Activated naive CD4-positive, alpha-beta T cell treated with anti-CD3 and anti-CD28 coated beads, Interleukin-2, amount 50 U/mL, for 72 hours (primary cell): ENCODE data around the gene TENM3. TPM values are rescaled to one million over a fixed set of nuclear protein-coding genes. Genes with fewer than 3 reads are reported as not detected.

Experiments used
- ATAC-seq, 2 donors: fragments of 150-1000 bp; cut with Tn5 transposase; 2 replicates each; pipeline ENCODE4 v1.10.0; 2021; ENCODE audit warnings: mild to moderate bottlenecking in 2 of 2, moderate library complexity in 2 of 2
- DNase-seq, 2 donors: peaks; one replicate each; pipeline ENCODE4 v3.0.0; 2021 to 2022; ENCODE audit warnings: low spot score in 2 of 2
- H3K27ac Mint-ChIP-seq, 2 donors: one replicate each; pipeline ENCODE4 v1.8.0; 2022; ENCODE audit warnings: mild to moderate bottlenecking in 2 of 2, mixed read lengths in 2 of 2
- H3K36me3 Mint-ChIP-seq, 2 donors: one replicate each; pipeline ENCODE4 v1.8.0; 2022; ENCODE audit warnings: mixed read lengths in 2 of 2
- H3K9me3 Mint-ChIP-seq, 2 donors: one replicate each; pipeline ENCODE4 v1.8.0; 2022; ENCODE audit warnings: mixed read lengths in 2 of 2
- total RNA-seq, 2 donors: library from RNA; stranded (reverse); gene quantifications; one replicate each; pipeline ENCODE4 v1.2.3, GENCODE V29; 2022

The TENM3 gene
- total RNA-seq, 2 donors from 2014 or later = not detected

DNA sequence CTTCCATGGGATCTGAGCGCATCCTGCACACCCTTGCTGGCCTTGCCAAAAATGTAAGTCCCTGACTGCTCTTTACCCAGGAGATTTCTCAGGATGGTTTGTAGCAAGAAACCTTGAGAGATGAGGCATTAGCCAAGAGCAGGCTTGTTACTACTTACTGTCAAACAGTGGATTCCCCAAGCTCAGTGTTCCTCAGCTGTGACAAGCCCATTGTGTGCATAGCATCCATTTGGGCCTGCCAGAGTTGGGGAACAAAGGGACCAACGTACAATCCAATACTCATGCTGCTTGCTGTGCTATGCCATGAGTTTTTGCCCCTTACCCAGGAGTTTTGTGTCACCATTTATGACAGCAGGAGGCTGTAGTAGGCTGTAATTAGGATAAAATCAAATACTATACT lies 267.6 kb downstream of the TENM3 start:
- H3K27ac Mint-ChIP-seq = no peak overlapping the region
- no peaks in the 10 kb centered on the region for H3K36me3 Mint-ChIP-seq
- no peak for DNase-seq
- ATAC-seq = no peak
- H3K9me3 Mint-ChIP-seq = no peaks in the 10 kb centered on the region

- DNase-seq (no peak), ATAC-seq (no peak)
- no peaks in the 10 kb centered on the region for H3K9me3 Mint-ChIP-seq
- no peak overlapping the region for H3K27ac Mint-ChIP-seq
- H3K36me3 Mint-ChIP-seq = no peaks in the 10 kb centered on the region
These were observed 270.5 kb downstream of the TENM3 start for GRCh38 chr4:182513587-182514291.

DNA sequence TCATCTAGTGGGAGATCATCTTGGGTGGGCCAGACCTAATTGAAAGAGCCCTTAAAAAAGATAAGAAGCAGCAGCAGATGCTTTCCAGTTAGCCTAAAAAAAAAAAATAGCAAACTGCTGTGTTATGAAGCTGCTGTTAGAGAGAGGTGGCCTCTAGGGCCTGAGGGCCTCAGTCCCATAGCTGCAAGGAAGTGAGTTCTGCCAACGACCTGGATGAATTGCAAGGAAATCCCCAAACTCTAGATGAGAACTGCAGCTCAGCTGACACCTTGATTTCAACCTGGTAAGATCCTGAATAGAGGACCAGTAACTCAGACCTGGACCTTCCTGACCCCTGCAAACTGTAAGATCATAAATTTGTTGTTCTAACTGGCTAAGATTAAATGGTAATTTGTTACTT lies 275.2 kb downstream of the TENM3 start:
- Mint-ChIP-seq H3K27ac (no peak overlapping the region), H3K36me3 (no peaks in the 10 kb centered on the region), H3K9me3 (no peaks in the 10 kb centered on the region)
- DNase-seq (no peak), ATAC-seq (no peak)

GRCh38 chr4:182519528-182519927 lies 276.3 kb downstream of the TENM3 start:
- no peak for ATAC-seq
- Mint-ChIP-seq H3K36me3 (no peaks in the 10 kb centered on the region), H3K27ac (no peak overlapping the region), H3K9me3 (no peaks in the 10 kb centered on the region)
- no peak for DNase-seq

- H3K27ac Mint-ChIP-seq = no peak overlapping the region
- no peak for ATAC-seq
- no peaks in the 10 kb centered on the region for H3K36me3 Mint-ChIP-seq
- no peaks in the 10 kb centered on the region for H3K9me3 Mint-ChIP-seq
- no peak for DNase-seq
These were observed 277.8 kb downstream of the TENM3 start for GRCh38 chr4:182521011-182521410.

DNA sequence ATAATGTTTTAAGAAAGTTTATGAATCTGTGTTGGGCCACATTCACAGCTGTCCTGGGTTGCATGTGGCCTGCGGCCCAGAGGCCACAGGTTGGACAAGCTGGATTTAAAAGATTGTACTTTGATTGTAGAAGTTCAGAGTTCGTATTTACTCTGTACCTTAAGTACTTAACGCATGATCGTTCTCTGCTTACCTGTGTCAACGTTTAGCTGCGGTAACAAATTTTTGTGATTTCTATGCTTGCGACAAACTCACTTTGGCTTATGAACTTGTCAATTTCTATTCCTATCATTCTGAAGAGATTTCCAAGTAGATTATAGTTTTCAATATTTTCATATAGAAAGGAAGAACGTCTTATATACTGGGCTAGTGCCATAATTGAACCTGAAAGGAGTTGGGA lies 285.6 kb downstream of the TENM3 start:
- Mint-ChIP-seq H3K27ac (no peak overlapping the region), H3K9me3 (no peaks in the 10 kb centered on the region), H3K36me3 (no peaks in the 10 kb centered on the region)
- DNase-seq = no peak
- no peak for ATAC-seq

DNA sequence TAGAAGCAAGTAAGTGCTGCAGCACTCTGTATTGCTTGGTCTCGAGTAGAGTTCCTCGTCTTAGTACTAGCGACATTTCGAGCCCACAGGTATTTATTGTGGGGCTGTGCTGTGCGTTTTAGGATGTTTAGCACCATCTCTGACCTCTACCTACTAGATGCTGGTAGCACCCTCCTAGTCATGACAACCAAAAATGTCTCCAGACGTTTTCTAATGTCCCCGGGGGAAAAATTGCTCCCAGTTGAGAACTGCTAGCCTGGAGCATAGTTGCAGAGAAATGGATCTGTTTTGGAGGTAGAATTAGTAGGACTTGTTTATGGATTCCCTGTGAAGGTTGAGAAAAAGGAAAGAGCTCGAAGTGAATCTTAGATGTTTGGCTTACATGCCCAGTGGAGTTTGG lies 287.2 kb downstream of the TENM3 start:
- no peak for DNase-seq
- H3K36me3 Mint-ChIP-seq = no peaks in the 10 kb centered on the region
- no peak overlapping the region for H3K27ac Mint-ChIP-seq
- ATAC-seq = no peak
- H3K9me3 Mint-ChIP-seq = no peaks in the 10 kb centered on the region

DNA sequence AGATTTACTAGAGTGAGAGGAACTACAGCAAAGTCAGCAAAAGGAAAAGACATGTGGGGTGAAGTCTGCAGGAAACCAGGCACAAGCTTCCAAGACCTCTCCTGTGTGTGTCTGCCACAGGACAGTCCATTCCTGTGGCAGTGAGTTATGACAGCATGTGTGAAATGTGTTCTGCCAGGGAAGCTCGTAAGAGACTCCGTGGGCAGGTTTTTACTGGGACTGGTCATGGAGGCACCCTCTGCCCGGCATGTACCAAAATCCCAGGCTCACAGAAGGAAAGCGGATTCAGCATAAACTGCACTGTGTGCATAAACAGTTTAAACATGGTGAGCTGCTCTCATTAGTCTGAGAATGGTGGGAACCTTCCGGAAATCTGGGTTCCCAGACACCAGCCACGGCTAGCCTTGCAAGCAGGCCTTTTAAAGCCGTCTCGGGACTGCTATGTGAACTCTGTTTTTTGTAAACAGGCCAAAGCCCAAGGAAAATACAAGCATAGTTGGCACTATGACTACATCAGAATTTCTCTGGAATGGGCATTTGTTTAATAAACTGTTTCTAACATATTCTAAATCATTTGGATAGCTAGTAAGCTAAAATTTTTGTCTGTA lies 288.5 kb downstream of the TENM3 start:
- no peak overlapping the region for H3K27ac Mint-ChIP-seq
- no peak for ATAC-seq
- H3K9me3 Mint-ChIP-seq = no peaks in the 10 kb centered on the region
- no peak for DNase-seq
- H3K36me3 Mint-ChIP-seq = no peaks in the 10 kb centered on the region

- DNase-seq (no peak), ATAC-seq (no peak)
- Mint-ChIP-seq H3K36me3 (no peaks in the 10 kb centered on the region), H3K27ac (no peak overlapping the region), H3K9me3 (no peaks in the 10 kb centered on the region)
These were observed 289.2 kb downstream of the TENM3 start for GRCh38 chr4:182532441-182532840.

GRCh38 chr4:182533964-182534363 lies 290.8 kb downstream of the TENM3 start:
- Mint-ChIP-seq H3K9me3 (no peaks in the 10 kb centered on the region), H3K36me3 (no peaks in the 10 kb centered on the region), H3K27ac (no peak overlapping the region)
- no peak for ATAC-seq
- DNase-seq = no peak

- H3K27ac Mint-ChIP-seq = no peak overlapping the region
- ATAC-seq (no peak), DNase-seq (no peak)
- no peaks in the 10 kb centered on the region for H3K36me3 Mint-ChIP-seq
- H3K9me3 Mint-ChIP-seq = no peaks in the 10 kb centered on the region
These were observed 293.1 kb downstream of the TENM3 start for GRCh38 chr4:182536221-182536811.

DNA sequence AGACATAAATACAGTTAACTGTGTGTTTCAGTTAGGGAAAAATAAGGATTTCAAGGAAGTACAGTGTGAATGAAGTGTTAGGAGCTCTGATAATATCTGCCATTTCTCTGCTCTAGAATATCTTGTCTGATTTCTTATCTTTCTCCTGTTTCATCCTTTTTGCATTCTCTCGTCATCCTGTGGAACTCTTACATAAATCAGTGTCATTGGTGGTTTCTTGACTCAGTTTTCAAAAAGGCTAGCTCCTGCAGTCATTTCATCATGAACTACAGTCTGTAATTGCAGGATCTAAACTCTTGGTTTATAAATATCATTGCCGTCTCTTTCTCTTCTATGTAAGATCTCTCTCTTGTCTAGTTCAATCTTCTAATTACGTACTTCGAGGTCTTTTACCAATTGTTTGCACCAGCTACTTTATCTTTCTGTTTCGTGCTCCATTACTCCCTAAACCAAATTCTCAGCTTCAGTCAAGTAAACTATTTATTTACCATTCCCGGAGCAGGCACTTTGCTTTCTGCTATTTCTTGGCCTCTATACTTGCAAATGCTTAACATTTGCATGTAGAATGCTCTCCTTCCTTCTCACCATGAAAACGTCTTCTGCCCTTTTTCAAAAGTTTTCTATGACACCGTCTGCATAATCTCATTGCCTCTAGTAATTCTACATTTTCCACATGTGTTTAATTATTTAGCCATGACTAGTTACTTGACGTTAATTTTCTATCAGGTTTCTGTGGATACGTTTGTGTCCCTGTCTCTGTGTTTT lies 294.0 kb downstream of the TENM3 start:
- DNase-seq (no peak), ATAC-seq (no peak)
- Mint-ChIP-seq H3K9me3 (no peaks in the 10 kb centered on the region), H3K27ac (no peak overlapping the region), H3K36me3 (no peaks in the 10 kb centered on the region)

DNA sequence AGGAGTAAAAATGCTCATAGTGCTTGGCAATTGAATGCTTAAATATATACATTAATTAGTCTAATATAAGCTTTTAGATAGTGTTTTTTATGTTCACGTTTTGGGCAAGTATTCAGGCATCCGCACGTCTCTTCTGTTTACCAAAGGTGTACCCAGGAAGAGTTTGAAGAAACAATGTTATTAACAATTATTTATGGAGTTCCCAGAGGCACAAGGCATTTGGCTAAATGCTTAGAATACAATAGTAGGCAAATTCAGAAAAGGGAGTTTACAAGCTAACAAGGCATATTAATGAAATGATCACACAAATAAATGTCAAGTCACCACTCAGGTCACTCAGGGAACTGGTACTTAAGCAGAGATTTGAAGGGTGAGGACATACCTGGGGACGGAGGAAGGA lies 294.8 kb downstream of the TENM3 start:
- no peak for ATAC-seq
- Mint-ChIP-seq H3K9me3 (no peaks in the 10 kb centered on the region), H3K27ac (no peak overlapping the region), H3K36me3 (no peaks in the 10 kb centered on the region)
- DNase-seq = no peak

GRCh38 chr4:182540496-182540895 lies 297.3 kb downstream of the TENM3 start:
- DNase-seq = no peak
- H3K36me3 Mint-ChIP-seq = no peaks in the 10 kb centered on the region
- H3K9me3 Mint-ChIP-seq = no peaks in the 10 kb centered on the region
- ATAC-seq = no peak
- no peak overlapping the region for H3K27ac Mint-ChIP-seq

GRCh38 chr4:182547435-182547834 lies 304.2 kb downstream of the TENM3 start:
- ATAC-seq (peak; percentile 37 to 93), DNase-seq (no peak)
- H3K9me3 Mint-ChIP-seq = no peaks in the 10 kb centered on the region

GRCh38 chr4:182548156-182548555 lies 305.0 kb downstream of the TENM3 start:
- DNase-seq (no peak), ATAC-seq (no peak)
- no peak overlapping the region for H3K27ac Mint-ChIP-seq
- no peaks in the 10 kb centered on the region for H3K9me3 Mint-ChIP-seq
- H3K36me3 Mint-ChIP-seq = no peaks in the 10 kb centered on the region

More at GRCh38 chr4:182547435-182547834, 304.2 kb downstream of the TENM3 start:
- Mint-ChIP-seq H3K36me3 (no peaks in the 10 kb centered on the region), H3K27ac (no peak overlapping the region)

DNA sequence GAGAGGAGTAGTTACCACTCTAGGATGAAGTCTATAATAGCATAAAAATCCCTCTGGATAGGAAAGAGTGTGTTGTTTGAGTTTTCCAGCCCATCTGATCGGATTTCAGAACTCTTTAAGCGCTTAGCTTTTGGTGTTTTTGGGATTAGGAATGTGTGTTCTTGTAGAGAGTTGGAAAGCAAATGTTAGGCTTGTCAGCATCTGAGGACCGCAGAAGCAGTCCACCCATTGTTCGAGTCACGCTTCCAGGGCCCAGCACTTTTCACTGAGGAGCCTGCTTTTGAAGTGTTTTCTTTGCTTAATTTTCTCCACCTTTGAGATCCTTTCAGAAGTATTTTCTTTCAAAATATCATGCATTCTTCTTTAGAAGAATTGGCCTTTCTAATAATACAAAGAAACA lies 306.2 kb downstream of the TENM3 start:
- ATAC-seq = no peak
- no peak overlapping the region for H3K27ac Mint-ChIP-seq
- H3K9me3 Mint-ChIP-seq = peaks cover 0 to 2% of the 10 kb centered on the region in 2 donors
- H3K36me3 Mint-ChIP-seq = no peaks in the 10 kb centered on the region
- no peak for DNase-seq
